Endothelial cell of umbilical vein (primary cell): ENCODE results near the gene TUBG1. TPM values are rescaled to one million over a fixed set of nuclear protein-coding genes. Genes with fewer than 3 reads are reported as not detected.

Experiments
- BruUV-seq: library from RNA; stranded (reverse); fragments of 400-500 nt; replicated peaks from 2 replicates; lab custom pipeline; 2021; lab: Mats Ljungman, UMichigan
- CTCF ChIA-PET: fragments of 300-600, 350-600 bp; sonication (Branson Sonifier 250); formaldehyde crosslinking; loops from one replicate; lab custom pipeline; 2021; ENCODE audit warnings: antibody characterized with exemption, inconsistent platforms; lab: Charles Lee
- POLR2A ChIA-PET: fragments of 300-600, 350-600 bp; sonication (Branson Sonifier 250); formaldehyde crosslinking; loops from one replicate; lab custom pipeline; 2021; ENCODE audit warnings: antibody characterized with exemption, inconsistent platforms; lab: Charles Lee
- DNase-seq: peaks from one replicate; pipeline ENCODE4 v3.0.0-alpha.2; 2011; ENCODE audit warnings: low read depth, low spot score
- FAIRE-seq: peaks from 2 replicates; lab custom pipeline; 2011; peaks lifted over from hg19 to GRCh38; lab: Jason Lieb, UNC
- H2AFZ ChIP-seq: 2 replicates; pipeline ENCODE4 v1.6.0; 2012; ENCODE audit warnings: low read depth, low read length, control low read depth, inconsistent platforms
- H3K27ac ChIP-seq: 2 replicates; pipeline ENCODE4 v1.5.1; 2011; ENCODE audit warnings: low read depth, mild to moderate bottlenecking, control low read depth, low read length, moderate library complexity; ENCODE audit not compliant: insufficient read depth
- H3K27me3 ChIP-seq, 2 experiments: 2 replicates each; pipeline versions ENCODE4 v1.6.0 to v1.6.1; 2011; ENCODE audit warnings: low read length in 2 of 2, mixed read lengths in 1 of 2; ENCODE audit not compliant: control insufficient read depth in 2 of 2, insufficient read depth in 2 of 2
- H3K36me3 ChIP-seq, 2 experiments: 2 replicates in 1 of 2; 3 replicates in 1 of 2; pipeline ENCODE4 v1.5.1; 2011; ENCODE audit warnings: low read length in 2 of 2, mild to moderate bottlenecking in 1 of 2, moderate library complexity in 1 of 2; ENCODE audit not compliant: control insufficient read depth in 2 of 2, insufficient read depth in 2 of 2; ENCODE audit errors: extremely low read depth in 1 of 2
- H3K4me1 ChIP-seq: 3 replicates; pipeline ENCODE4 v1.5.1; 2011; ENCODE audit warnings: mild to moderate bottlenecking, low read length; ENCODE audit not compliant: control insufficient read depth, insufficient read depth; ENCODE audit errors: extremely low read depth
- H3K4me2 ChIP-seq: 2 replicates; pipeline ENCODE4 v1.6.1; 2011; ENCODE audit warnings: low read length, control low read depth, mixed read lengths; ENCODE audit not compliant: insufficient read depth
- H3K4me3 ChIP-seq, 3 experiments: fragments of 200-600 bp in 1 of 3; sonication (generic), shearing (Covaris generic) in 1 of 3; replicated peaks in 1 of 3; 2 replicates each; pipeline ENCODE4 v1.5.1; 2011 to 2016; ENCODE audit warnings: control low read depth in 3 of 3, low read length in 3 of 3, mild to moderate bottlenecking in 2 of 3, inconsistent platforms in 1 of 3, low read depth in 1 of 3, moderate library complexity in 1 of 3; ENCODE audit not compliant: insufficient read depth in 1 of 3
- H3K79me2 ChIP-seq: 2 replicates; pipeline ENCODE4 v1.6.0; 2012; ENCODE audit warnings: low read length, inconsistent platforms; ENCODE audit not compliant: control insufficient read depth, insufficient read depth
- H3K9ac ChIP-seq: replicated peaks from 2 replicates; pipeline ENCODE3; 2011; ENCODE audit warnings: low read length, control low read depth; ENCODE audit not compliant: insufficient read depth; ENCODE audit errors: extremely low read depth
- H3K9me1 ChIP-seq: replicated peaks from 3 replicates; pipeline ENCODE4 v1.6.0; 2011; ENCODE audit warnings: mild to moderate bottlenecking, low read length; ENCODE audit not compliant: control insufficient read depth, insufficient read depth; ENCODE audit errors: extremely low read depth
- H3K9me3 ChIP-seq: replicated peaks from 2 replicates; pipeline ENCODE4 v1.5.1; 2012; ENCODE audit warnings: low read length, inconsistent platforms; ENCODE audit not compliant: control insufficient read depth, insufficient read depth
- H4K20me1 ChIP-seq: replicated peaks from 2 replicates; pipeline ENCODE3; 2011; ENCODE audit warnings: mild to moderate bottlenecking, low read length; ENCODE audit not compliant: control insufficient read depth, insufficient read depth; ENCODE audit errors: extremely low read depth
- CTCF ChIP-seq, 2 donors: IDR thresholded peaks; 1 replicate in 1 of 2; 2 replicates in 1 of 2; pipeline ENCODE4 v1.5.1; 2011; ENCODE audit warnings: low read length in 2 of 2, mild to moderate bottlenecking in 2 of 2, moderate library complexity in 2 of 2, control low read depth in 1 of 2, inconsistent platforms in 1 of 2, low read depth in 1 of 2; ENCODE audit not compliant: insufficient read depth in 1 of 2; ENCODE audit errors: extremely low read depth in 1 of 2
- EZH2 ChIP-seq: IDR thresholded peaks from 2 replicates; pipeline ENCODE4 v1.6.1; 2012; ENCODE audit warnings: borderline replicate concordance, low read depth, mild to moderate bottlenecking, moderate library complexity, low read length, inconsistent platforms; ENCODE audit not compliant: severe bottlenecking
- FOS ChIP-seq: IDR thresholded peaks from 2 replicates; pipeline ENCODE4 v1.6.1; 2011; ENCODE audit warnings: mild to moderate bottlenecking, low read length, moderate library complexity, borderline replicate concordance; ENCODE audit not compliant: insufficient read depth
- GATA2 ChIP-seq: IDR thresholded peaks from 2 replicates; pipeline ENCODE4 v1.7.0; 2011; ENCODE audit warnings: low read depth, mild to moderate bottlenecking, moderate library complexity, mixed read lengths, low read length; ENCODE audit not compliant: insufficient read length, insufficient read depth
- JUN ChIP-seq: IDR thresholded peaks from 2 replicates; pipeline ENCODE4 v1.6.1; 2011; ENCODE audit warnings: borderline replicate concordance, low read depth; ENCODE audit not compliant: insufficient read length, insufficient read depth
- MAX ChIP-seq: IDR thresholded peaks from 2 replicates; pipeline ENCODE4 v1.6.1; 2011; ENCODE audit not compliant: insufficient read depth, insufficient read length
- MYC ChIP-seq: IDR thresholded peaks from one replicate; pipeline ENCODE4 v1.6.1; 2011; ENCODE audit warnings: mild to moderate bottlenecking, low read depth, low read length
- POLR2A ChIP-seq: IDR thresholded peaks from 2 replicates; pipeline ENCODE4 v1.6.1; 2012; ENCODE audit warnings: low read depth, mild to moderate bottlenecking, control low read depth, low read length
- POLR2AphosphoS5 ChIP-seq: IDR thresholded peaks from 2 replicates; pipeline ENCODE4 v1.6.1; 2012; ENCODE audit warnings: low read depth, mild to moderate bottlenecking, control low read depth, low read length, moderate library complexity; ENCODE audit not compliant: insufficient read depth
- dilution Hi-C: fragments of 300-500 bp; cut with MboI; formaldehyde crosslinking; loops from one replicate; pipeline ENCODE4 v1.15.0; 2019; ENCODE audit warnings: low sequenced_read_pairs; ENCODE audit not compliant: extremely low pct_ligation_motif_present
- intact Hi-C: fragments of 100-400 bp; cut with micrococcal nuclease; formaldehyde crosslinking; loops from one replicate; pipeline ENCODE4 v1.10.0; 2022
- polyA plus RNA-seq, 4 experiments: library from polyadenylated mRNA; depleted of rRNA in 3 of 4; stranded (reverse) in 3 of 4; unstranded in 1 of 4; fragments of >200 nt; gene quantifications; 2 replicates each; pipeline versions ENCODE4 v1.2.1 to v1.2.3, GENCODE V29; 2011 to 2012; ENCODE audit warnings: missing spikeins in 1 of 4
- total RNA-seq: library from RNA; stranded (reverse); gene quantifications from 2 replicates; pipeline ENCODE4 v1.2.3, GENCODE V29; 2021

Gene TUBG1
- total and polyA plus RNA-seq, 2 donors (not counting 3 experiments of a cell fraction or from before 2014, with no cell fraction given), result 102 to 132 TPM

DNA sequence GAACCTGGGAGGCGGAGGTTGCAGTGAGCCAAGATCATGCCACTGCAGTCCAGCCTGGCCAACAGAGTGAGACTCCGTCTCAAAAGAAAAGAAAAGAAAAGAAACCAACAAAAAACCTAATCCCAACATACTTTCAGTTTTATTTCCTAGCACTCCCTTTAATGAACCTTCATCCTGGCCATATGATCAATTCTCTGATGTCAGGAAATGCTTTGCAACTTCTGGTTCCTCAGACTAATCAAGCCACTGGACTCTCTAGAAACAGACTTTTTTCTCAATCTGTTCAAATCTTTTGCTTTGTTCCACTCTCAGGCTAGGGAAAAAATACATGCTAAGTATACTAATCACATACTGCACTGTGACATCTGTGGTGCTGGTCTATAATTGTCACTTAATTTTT is 18.6 kb upstream of the TUBG1 start:
- Histone ChIP-seq H3K9me1 (no peaks in the 10 kb centered on the region), H3K9ac (no peak overlapping the region), H3K9me3 (no peaks in the 10 kb centered on the region), H2AFZ (no peak overlapping the region), H3K36me3 (peaks cover 8 to 17% of the 10 kb centered on the region in 2 experiments), H3K27ac (no peak overlapping the region), H3K4me3 (no peak overlapping the region), H3K79me2 (no peaks in the 10 kb centered on the region), H3K27me3 (no peaks in the 10 kb centered on the region), H3K4me1 (no peaks in the 10 kb centered on the region), H4K20me1 (no peaks in the 10 kb centered on the region), H3K4me2 (no peak overlapping the region)
- TF ChIP-seq MYC (no peak), MAX (no peak), CTCF (IDR thresholded peaks at IDR 0.05; ENCODE audit: extremely low read depth in 1 of 2, insufficient read depth in 1 of 2, low read depth in 1 of 2, low read length in 2 of 2) (no peak), FOS (no peak), EZH2 (no peak), JUN (no peak), POLR2A (no peak), POLR2AphosphoS5 (no peak), GATA2 (no peak)
- no peak for FAIRE-seq
- intact Hi-C loops, result no loop called here
- ChIA-PET POLR2A (no interaction called here), CTCF (interaction anchor here (0.7 to 1.1 kb wide), 2 partner anchors 9 to 13 kb away, joined by 3 read pairs; no protein-coding TSS in a partner anchor)
- BruUV-seq, result no TSS peak
- dilution Hi-C loops, result no loop called here
- no peak for DNase-seq
